Measurements from ENCODE around the gene S100A16. TPM values are rescaled to one million over a fixed set of nuclear protein-coding genes. Genes with fewer than 3 reads are reported as not detected.

The S100A16 gene
- total and polyA plus RNA-seq, 9 of the 15 experiments (the other 6 are each of a cell fraction or from before 2014, with no cell fraction given) = 1.6 to 6.9 (median 4.3) TPM

- TF ChIP-seq, protein P1, sequence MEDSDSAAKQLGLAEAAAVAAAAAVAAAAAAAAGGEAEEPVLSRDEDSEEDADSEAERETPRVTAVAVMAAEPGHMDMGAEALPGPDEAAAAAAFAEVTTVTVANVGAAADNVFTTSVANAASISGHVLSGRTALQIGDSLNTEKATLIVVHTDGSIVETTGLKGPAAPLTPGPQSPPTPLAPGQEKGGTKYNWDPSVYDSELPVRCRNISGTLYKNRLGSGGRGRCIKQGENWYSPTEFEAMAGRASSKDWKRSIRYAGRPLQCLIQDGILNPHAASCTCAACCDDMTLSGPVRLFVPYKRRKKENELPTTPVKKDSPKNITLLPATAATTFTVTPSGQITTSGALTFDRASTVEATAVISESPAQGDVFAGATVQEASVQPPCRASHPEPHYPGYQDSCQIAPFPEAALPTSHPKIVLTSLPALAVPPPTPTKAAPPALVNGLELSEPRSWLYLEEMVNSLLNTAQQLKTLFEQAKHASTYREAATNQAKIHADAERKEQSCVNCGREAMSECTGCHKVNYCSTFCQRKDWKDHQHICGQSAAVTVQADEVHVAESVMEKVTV (CRISPR knock-in tag; IDR thresholded peaks at IDR 0.05) = no peak
Measured at GRCh38 chr1:153649863-153650235, 36.9 kb upstream of the S100A16 start (continued).

GRCh38 chr1:153649137-153649862 is 36.4 kb upstream of the S100A16 start:
- Histone ChIP-seq H3K27ac (ENCODE audit: extremely low read depth, low read depth, low read length) (no peak overlapping the region; the same call in 2 of the 3 replicates), H3K4me2 (ENCODE audit: insufficient read depth, low read length) (no peak overlapping the region), H3K4me1 (replicated peaks in 1 of 2; ENCODE audit: control insufficient read depth in 2 of 2, insufficient read depth in 2 of 2, low read length in 2 of 2) (peaks cover 14% of the 10 kb centered on the region in 2 experiments), H3K79me2 (ENCODE audit: control insufficient read depth, insufficient read depth, low read length) (no peaks in the 10 kb centered on the region), H3K4me3 (no peak overlapping the region), H3K9me1 (ENCODE audit: control insufficient read depth, insufficient read depth, low read length) (no peaks in the 10 kb centered on the region), H4K20me1 (replicated peaks; ENCODE audit: control insufficient read depth, insufficient read depth, low read length) (no peaks in the 10 kb centered on the region), H3K9me3 (replicated peaks; ENCODE audit: control insufficient read depth, insufficient read depth, low read depth, low read length) (no peaks in the 10 kb centered on the region), H3K36me3 (ENCODE audit: control insufficient read depth, insufficient read depth, low read length) (peaks cover 29% of the 10 kb centered on the region), H3K27me3 (ENCODE audit: control insufficient read depth in 2 of 2, insufficient read depth in 2 of 2, low read length in 2 of 2) (no peaks in the 10 kb centered on the region), H2AFZ (ENCODE audit: low read depth, low read length) (no peak overlapping the region), H3K9ac (ENCODE audit: insufficient read depth in 1 of 2, low read depth in 2 of 2, low read length in 2 of 2) (peak overlapping the region; percentile 18 to 65; a peak in 2 of 4 replicates)
- in situ Hi-C loops (cut with MboI) = no loop called here
- ChIA-PET POLR2A (interaction anchor here (0.6 to 14.7 kb wide), 11 partner anchors 10 to 1242 kb away, joined by 3 to 205 read pairs (median 4); partner anchors contain the start of genes CHTOP, RAB13, S100A1 and S100A13), CTCF (ENCODE audit: low intra/inter-chr PET ratio) (no interaction called here)
- peak; percentile 47 for ATAC-seq
- peak; percentile 80 for FAIRE-seq
- intact Hi-C loops (cut with micrococcal nuclease) = no loop called here
- no TSS peak for BruUV-seq (replicated peaks)
- peak; percentile 32 to 71 (median 48) for DNase-seq (ENCODE audit: extremely low read depth in 1 of 4, low spot score in 3 of 4)
- 33% methylated on average over 3 of the region's 3 CpGs for WGBS (ENCODE audit: insufficient coverage, low coverage, missing lambda C conversion rate)
- TF ChIP-seq TFAM (CRISPR knock-in tag; conservative IDR thresholded peaks at IDR 0.05) (no peak), EHMT2 (IDR thresholded peaks at IDR 0.05) (no peak), MYNN (IDR thresholded peaks at IDR 0.05) (0 out of 2 replicates have a peak, but pooled peaks have one; percentile 34), MYNN (CRISPR knock-in tag; IDR thresholded peaks at IDR 0.05) (no peak), CBFA2T3 (IDR thresholded peaks at IDR 0.05) (peak; percentile 82), TCF3 (CRISPR knock-in tag; IDR thresholded peaks at IDR 0.05) (peak; percentile 57), NR2C2 (CRISPR knock-in tag; IDR thresholded peaks at IDR 0.05) (no peak), NR2C2 (tag; IDR thresholded peaks at IDR 0.05) (peak; percentile 39; the same call in 1 of the 2 replicates), PHTF2 (CRISPR knock-in tag; IDR thresholded peaks at IDR 0.05) (no peak), YY1 (IDR thresholded peaks at IDR 0.05; ENCODE audit: borderline replicate concordance in 1 of 3, control insufficient read depth in 1 of 3, extremely low read depth in 1 of 3, insufficient read depth in 3 of 3, insufficient read length in 1 of 3, insufficient replicate concordance in 2 of 3, low read depth in 1 of 3, low read length in 2 of 3) (no peak), NFIC (IDR thresholded peaks at IDR 0.05) (peak; percentile 69), MYBL2 (IDR thresholded peaks at IDR 0.05; ENCODE audit: low read depth) (no peak), MYBL2 (CRISPR knock-in tag; IDR thresholded peaks at IDR 0.05; ENCODE audit: borderline replicate concordance) (no peak), MTA2 (IDR thresholded peaks at IDR 0.05; ENCODE audit: low read depth) (0 out of 2 replicates have a peak, but pooled peaks have one; percentile 7), SIN3B (IDR thresholded peaks at IDR 0.05; ENCODE audit: low read depth) (no peak), TEAD4 (IDR thresholded peaks at IDR 0.05; ENCODE audit: low read length) (peak; percentile 24; the same call in 1 of the 2 replicates), TEAD4 (CRISPR knock-in tag; IDR thresholded peaks at IDR 0.05; ENCODE audit: borderline replicate concordance) (no peak), DPF2 (IDR thresholded peaks at IDR 0.05) (0 out of 2 replicates have a peak, but pooled peaks have one; percentile 37), TAL1 (IDR thresholded peaks at IDR 0.05) (peak; percentile 47; the same call in 1 of the 2 replicates), POLR2AphosphoS5 (IDR thresholded peaks at IDR 0.05; ENCODE audit: control insufficient read depth, insufficient read depth, low read depth, low read length) (peak; percentile 16; the same call in 1 of the 2 replicates), ERF (CRISPR knock-in tag; IDR thresholded peaks at IDR 0.05) (no peak)

Measured in K562 (cell line).